Measurements from ENCODE around the gene UGT2A2. TPM values are rescaled to one million over a fixed set of nuclear protein-coding genes. Genes with fewer than 3 reads are reported as not detected.
"Not testable (repeated sequence)": the region's sequence is repeated elsewhere in the genome, so short reads cannot be mapped to it uniquely, and the experiment has no call there.

The UGT2A2 gene
- total RNA-seq: not detected

DNA sequence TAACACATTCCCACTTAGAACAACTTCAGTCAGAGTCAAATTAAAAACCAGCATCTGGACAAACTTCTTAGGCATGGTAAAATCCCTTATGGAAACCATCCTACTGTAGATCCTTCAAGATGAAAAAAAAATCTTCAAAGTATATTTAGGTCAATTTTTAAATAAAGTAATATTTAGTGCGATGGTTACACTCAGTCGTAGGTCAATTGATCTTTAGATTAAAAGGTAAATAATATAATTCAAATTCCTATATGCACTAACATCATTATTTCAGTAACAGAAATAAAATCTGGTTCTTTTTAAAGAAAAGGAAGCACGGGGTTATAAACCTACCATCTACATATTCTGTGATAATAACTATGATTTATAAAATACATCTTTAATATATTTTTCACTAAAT is at the start of gene UGT2A2:
Gene UGT2A2 (minus strand): TSS at position 101 of the 400 bp plus-strand sequence. CDS start 2 bp downstream, at position 99.
- H3K27ac Mint-ChIP-seq: no peak within 1 kb of the TSS
- no peak within 1 kb of the TSS for H3K4me3 Mint-ChIP-seq
- ChIA-PET POLR2A (no interaction called here), CTCF (no interaction called here)
- intact Hi-C loops (cut with micrococcal nuclease): no loop called here
- no peaks in the 10 kb centered on the region for H3K4me1 Mint-ChIP-seq (ENCODE audit: low read depth)
- no peak for DNase-seq
- no peaks in the 10 kb centered on the region for H3K27me3 Mint-ChIP-seq
- no peaks in the 10 kb centered on the region for H3K9me3 Mint-ChIP-seq
- H3K36me3 Mint-ChIP-seq: no peaks in the 10 kb centered on the region

DNA sequence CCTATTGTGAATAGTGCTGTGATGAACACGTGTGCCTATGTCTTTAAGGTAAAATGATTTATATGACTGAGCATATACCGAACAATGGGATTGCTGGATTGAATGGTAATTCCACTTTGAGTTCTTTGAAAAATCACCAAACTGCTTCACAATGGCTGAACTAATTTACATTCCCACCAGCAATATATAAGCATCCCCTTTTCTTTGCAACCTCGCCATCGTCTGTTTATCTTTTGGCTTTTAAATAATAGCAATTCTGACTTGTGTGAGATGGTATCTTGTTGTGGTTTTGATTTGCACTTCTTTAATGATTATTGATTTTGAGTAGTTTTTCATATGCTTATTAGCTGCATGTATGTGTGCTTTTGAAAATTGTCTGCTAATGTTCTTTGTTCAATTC is 45.4 kb upstream of the UGT2A2 start:
- Mint-ChIP-seq H3K27ac (no peak overlapping the region), H3K9me3 (no peaks in the 10 kb centered on the region), H3K36me3 (no peaks in the 10 kb centered on the region), H3K4me1 (ENCODE audit: low read depth) (peaks cover 2% of the 10 kb centered on the region), H3K4me3 (no peak overlapping the region), H3K27me3 (no peaks in the 10 kb centered on the region)
- intact Hi-C loops (cut with micrococcal nuclease): no loop called here
- ChIA-PET CTCF (interaction anchor here (1.2 kb wide), 1 partner anchor 139 kb away, joined by 3 read pairs; no protein-coding TSS in a partner anchor), POLR2A (no interaction called here)
- no peak for DNase-seq

DNA sequence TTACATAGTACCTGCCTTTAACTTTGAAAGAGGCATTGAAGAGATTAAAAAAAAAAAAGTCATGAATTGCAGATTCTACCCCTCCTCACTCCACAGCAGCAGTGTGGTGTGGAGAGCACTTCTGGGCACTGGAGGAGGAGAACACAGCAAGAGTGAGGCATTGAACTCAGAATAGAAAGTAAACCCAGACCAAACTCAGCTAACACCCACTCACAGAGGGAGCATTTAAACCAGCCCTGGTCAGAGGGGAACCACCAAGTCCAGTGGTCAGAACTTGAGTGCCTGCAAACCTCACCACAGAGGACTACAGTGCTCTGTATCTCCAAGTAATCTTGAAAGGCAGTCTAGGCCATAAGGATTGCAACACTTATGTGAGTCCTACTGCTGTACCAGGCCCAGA is 29.2 kb upstream of the UGT2A2 start:
- intact Hi-C loops (cut with micrococcal nuclease): no loop called here
- no peaks in the 10 kb centered on the region for H3K9me3 Mint-ChIP-seq
- POLR2A ChIA-PET: interaction anchor here (0.6 kb wide), 1 partner anchor 387 kb away, joined by 3 read pairs; no protein-coding TSS in a partner anchor
- CTCF ChIA-PET: no interaction called here
- no peak overlapping the region for H3K4me3 Mint-ChIP-seq
- peaks cover 2% of the 10 kb centered on the region for H3K4me1 Mint-ChIP-seq (ENCODE audit: low read depth)
- no peaks in the 10 kb centered on the region for H3K27me3 Mint-ChIP-seq
- H3K27ac Mint-ChIP-seq: no peak overlapping the region
- no peaks in the 10 kb centered on the region for H3K36me3 Mint-ChIP-seq
- no peak for DNase-seq

DNA sequence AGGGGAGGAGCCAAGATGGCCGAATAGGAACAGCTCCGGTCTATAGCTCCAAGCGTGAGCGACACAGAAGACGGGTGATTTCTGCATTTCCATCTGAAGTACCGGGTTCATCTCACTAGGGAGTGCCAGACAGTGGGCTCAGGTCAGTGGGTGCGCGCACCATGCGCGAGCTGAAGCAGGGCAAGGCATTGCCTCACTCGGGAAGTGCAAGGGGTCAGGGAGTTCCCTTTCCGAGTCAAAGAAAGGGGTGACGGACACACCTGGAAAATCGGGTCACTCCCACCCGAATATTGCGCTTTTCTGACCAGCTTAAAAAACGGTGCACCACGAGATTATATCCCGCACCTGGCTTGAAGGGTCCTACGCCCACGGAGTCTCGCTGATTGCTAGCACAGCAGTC is 24.6 kb upstream of the UGT2A2 start:
- CTCF ChIA-PET; H3K27me3 Mint-ChIP-seq; POLR2A ChIA-PET; H3K36me3 Mint-ChIP-seq; intact Hi-C loops (cut with micrococcal nuclease); H3K4me1 Mint-ChIP-seq (ENCODE audit: low read depth); H3K27ac Mint-ChIP-seq; DNase-seq; H3K4me3 Mint-ChIP-seq: not testable (repeated sequence)
- H3K9me3 Mint-ChIP-seq: peaks cover 16% of the 10 kb centered on the region

DNA sequence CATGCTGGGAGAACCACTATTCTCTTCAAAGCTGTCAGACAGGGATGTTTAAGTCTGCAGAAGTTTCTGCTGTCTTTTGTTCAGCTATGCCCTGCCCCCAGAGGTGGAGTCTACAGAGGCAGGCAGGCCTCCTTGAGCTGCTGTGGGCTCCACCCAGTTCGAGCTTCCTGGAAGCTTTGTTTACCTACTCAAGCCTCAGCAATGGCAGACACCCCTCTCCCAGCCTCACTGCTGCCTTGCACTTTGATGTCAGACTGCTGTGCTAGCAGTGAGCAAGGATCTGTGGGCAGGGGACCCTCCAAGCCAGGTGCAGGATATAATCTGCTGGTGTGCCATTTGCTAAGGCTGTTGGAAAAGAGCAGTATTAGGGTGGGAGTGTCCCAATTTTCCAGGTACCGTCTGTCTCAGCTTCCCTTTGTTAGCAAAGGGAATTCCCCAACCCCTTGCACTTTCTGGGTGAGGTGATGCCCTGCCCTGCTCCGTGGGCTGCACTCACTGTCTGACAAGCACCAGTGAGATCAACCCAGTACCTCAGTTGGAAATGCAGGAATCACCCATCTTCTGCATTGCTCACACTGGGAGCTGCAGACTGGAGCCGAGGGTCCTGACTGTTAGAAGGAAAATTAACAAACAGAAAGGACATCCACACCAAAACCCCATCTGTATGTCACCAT is 21.8 kb upstream of the UGT2A2 start:
- H3K36me3 Mint-ChIP-seq; POLR2A ChIA-PET; H3K27me3 Mint-ChIP-seq; H3K4me3 Mint-ChIP-seq; CTCF ChIA-PET; H3K27ac Mint-ChIP-seq; intact Hi-C loops (cut with micrococcal nuclease); H3K4me1 Mint-ChIP-seq (ENCODE audit: low read depth): not testable (repeated sequence)
- H3K9me3 Mint-ChIP-seq: peaks cover 16% of the 10 kb centered on the region
- DNase-seq: peak; percentile 40

DNA sequence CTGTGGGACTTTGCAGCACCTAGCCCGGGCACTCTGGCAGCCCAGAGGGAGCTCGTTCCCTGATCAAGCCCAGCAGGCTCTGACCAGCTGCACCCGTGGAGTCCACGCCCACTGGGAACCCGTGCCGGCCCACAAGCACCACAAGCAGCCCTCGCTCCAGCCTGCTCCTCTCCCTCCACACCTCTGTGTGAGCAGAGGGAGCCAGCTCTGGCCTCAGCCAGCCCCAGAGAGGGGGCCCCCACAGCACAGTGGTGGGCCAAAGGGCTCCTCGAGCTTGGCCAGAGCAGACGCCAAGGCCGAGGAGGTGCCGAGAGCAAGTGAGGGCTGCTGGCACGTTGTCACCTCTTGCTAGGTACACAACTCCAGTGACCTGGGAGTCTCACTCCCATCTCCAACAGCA is 18.7 kb upstream of the UGT2A2 start:
- Mint-ChIP-seq H3K36me3 (no peaks in the 10 kb centered on the region), H3K4me1 (ENCODE audit: low read depth) (peaks cover 9% of the 10 kb centered on the region), H3K27me3 (no peaks in the 10 kb centered on the region), H3K27ac (no peak overlapping the region), H3K4me3 (no peak overlapping the region), H3K9me3 (peaks cover 13% of the 10 kb centered on the region)
- intact Hi-C loops (cut with micrococcal nuclease): no loop called here
- no peak for DNase-seq
- POLR2A ChIA-PET: no interaction called here
- CTCF ChIA-PET: no interaction called here

DNA sequence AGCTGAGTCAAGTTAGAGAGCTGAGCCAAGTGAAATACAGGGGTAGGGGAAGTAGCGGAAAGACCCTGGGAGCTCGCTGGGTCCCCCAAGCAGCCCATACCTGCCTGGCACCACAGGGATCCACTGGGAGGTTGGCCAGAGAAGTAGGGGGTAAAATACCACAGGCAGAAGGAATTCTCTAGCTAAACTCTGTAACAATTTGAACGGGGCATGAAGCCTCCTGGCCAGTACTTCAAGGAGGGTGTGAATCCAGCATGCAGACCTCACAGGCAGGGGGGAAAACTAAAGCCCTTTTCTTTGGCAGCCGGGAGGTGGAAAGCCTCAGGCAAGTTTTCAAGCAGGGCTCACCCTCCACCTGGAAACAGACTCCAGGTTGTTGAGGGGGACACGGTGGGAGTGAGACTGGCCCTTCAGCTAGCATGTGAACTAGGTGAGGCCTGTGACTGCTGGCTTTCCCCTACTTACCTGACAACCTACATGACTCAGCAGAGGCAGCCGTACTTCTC is 17.3 kb upstream of the UGT2A2 start:
- Mint-ChIP-seq H3K9me3 (no peaks in the 10 kb centered on the region), H3K4me1 (ENCODE audit: low read depth) (peaks cover 8% of the 10 kb centered on the region), H3K36me3 (no peaks in the 10 kb centered on the region), H3K27ac (no peak overlapping the region), H3K27me3 (no peaks in the 10 kb centered on the region), H3K4me3 (no peak overlapping the region)
- ChIA-PET CTCF (interaction anchor here (0.6 kb wide), 1 partner anchor 1433 kb away, joined by 3 read pairs; no protein-coding TSS in a partner anchor), POLR2A (no interaction called here)
- DNase-seq: no peak
- intact Hi-C loops (cut with micrococcal nuclease): no loop called here

DNA sequence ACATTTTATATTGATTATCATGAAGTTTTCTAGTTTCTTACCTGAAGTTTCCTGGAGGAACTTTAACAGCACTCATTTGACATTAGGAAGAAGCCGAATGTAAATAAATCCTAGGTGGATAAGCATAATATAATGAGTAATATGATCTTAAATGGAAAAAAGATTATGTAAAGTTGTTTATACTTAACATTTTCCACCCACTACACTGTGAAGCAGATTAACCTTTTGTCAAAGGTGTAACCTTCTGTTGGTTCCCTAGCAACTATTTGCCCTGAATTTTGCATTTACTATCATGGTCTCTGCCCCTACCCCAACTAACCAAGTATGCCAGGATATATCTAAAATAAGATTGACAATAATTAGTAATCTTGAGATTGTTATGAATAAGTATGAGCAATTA is 13.7 kb upstream of the UGT2A2 start, which contains the start of gene UGT2A1:
Gene UGT2A1 (minus strand): TSS at position 101 of the 400 bp plus-strand sequence. CDS start 5,603 bp downstream, outside the sequence.
- ChIA-PET POLR2A (no interaction called here), CTCF (no interaction called here)
- intact Hi-C loops (cut with micrococcal nuclease): no loop called here
- Mint-ChIP-seq H3K36me3 (no peaks in the 10 kb centered on the region), H3K4me3 (no peak within 1 kb of the TSS), H3K9me3 (no peaks in the 10 kb centered on the region), H3K4me1 (ENCODE audit: low read depth) (no peaks in the 10 kb centered on the region), H3K27ac (no peak within 1 kb of the TSS), H3K27me3 (no peaks in the 10 kb centered on the region)
- DNase-seq: no peak

DNA sequence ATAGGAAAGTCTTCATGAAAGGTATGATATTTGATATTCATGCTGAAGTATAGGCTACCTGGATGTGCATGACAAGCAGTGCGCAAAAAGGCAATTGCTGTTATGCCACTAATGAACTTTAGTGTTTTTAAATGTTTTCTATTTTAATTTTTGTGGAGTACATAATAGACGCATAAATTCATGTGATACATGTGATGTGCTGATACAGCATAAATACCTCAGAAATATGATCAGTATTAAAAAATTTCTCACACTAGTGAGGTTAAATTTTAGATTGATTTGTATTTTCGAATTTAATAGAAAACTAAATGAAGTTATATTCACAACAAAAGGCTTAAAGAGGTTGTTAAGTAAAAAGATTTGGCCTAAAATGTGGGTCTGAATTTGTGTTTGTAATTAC is 11.4 kb upstream of the UGT2A2 start:
- Mint-ChIP-seq H3K9me3 (no peaks in the 10 kb centered on the region), H3K4me1 (ENCODE audit: low read depth) (no peaks in the 10 kb centered on the region), H3K27me3 (no peaks in the 10 kb centered on the region), H3K36me3 (no peaks in the 10 kb centered on the region), H3K4me3 (no peak overlapping the region), H3K27ac (no peak overlapping the region)
- no peak for DNase-seq
- POLR2A ChIA-PET: no interaction called here
- intact Hi-C loops (cut with micrococcal nuclease): no loop called here
- CTCF ChIA-PET: no interaction called here

DNA sequence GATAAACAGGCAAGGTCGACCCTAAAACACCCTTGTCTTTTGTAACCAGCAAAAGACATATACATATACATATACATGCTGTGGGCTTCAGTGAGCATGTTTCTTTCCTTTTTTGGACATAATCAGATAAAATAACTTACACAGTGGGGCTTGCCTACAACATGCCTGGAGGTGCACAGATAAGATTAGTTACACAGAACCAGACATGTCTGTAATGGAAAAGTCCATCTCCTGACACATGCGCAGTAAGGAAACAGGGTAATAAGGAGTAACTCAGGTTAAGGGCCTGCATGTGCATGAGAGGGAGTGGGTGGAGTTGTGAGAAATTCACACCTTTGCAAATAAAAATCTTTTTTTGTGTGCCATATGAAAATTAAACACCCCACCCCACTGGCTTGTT is 10.2 kb upstream of the UGT2A2 start:
- Mint-ChIP-seq H3K4me3 (no peak overlapping the region), H3K9me3 (no peaks in the 10 kb centered on the region), H3K4me1 (ENCODE audit: low read depth) (no peaks in the 10 kb centered on the region), H3K27ac (no peak overlapping the region), H3K36me3 (no peaks in the 10 kb centered on the region), H3K27me3 (no peaks in the 10 kb centered on the region)
- CTCF ChIA-PET: no interaction called here
- POLR2A ChIA-PET: no interaction called here
- no peak for DNase-seq
- intact Hi-C loops (cut with micrococcal nuclease): no loop called here

DNA sequence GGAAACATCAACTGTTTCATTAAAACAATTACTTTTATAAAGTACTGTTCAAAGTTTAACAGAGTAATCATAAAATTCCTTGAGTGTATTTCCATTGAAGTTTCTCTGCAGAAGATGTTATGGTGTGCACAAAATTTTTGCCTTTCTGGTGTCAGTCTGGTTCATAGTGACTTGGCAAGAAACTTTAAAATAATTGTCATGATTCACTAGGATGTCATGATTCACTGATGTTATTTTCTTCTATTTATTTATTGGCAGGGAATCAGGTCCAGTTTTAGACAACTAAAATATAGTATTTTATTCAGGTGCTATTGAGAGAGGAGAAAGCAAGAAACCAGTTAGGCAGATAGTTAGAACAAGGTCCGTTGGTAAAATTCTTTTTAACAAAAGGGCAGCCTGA is 9.8 kb upstream of the UGT2A2 start:
- no peaks in the 10 kb centered on the region for H3K9me3 Mint-ChIP-seq
- H3K4me1 Mint-ChIP-seq (ENCODE audit: low read depth): no peaks in the 10 kb centered on the region
- H3K27ac Mint-ChIP-seq: no peak overlapping the region
- POLR2A ChIA-PET: no interaction called here
- no peak overlapping the region for H3K4me3 Mint-ChIP-seq
- CTCF ChIA-PET: no interaction called here
- no peaks in the 10 kb centered on the region for H3K27me3 Mint-ChIP-seq
- no peak for DNase-seq
- intact Hi-C loops (cut with micrococcal nuclease): no loop called here
- no peaks in the 10 kb centered on the region for H3K36me3 Mint-ChIP-seq

DNA sequence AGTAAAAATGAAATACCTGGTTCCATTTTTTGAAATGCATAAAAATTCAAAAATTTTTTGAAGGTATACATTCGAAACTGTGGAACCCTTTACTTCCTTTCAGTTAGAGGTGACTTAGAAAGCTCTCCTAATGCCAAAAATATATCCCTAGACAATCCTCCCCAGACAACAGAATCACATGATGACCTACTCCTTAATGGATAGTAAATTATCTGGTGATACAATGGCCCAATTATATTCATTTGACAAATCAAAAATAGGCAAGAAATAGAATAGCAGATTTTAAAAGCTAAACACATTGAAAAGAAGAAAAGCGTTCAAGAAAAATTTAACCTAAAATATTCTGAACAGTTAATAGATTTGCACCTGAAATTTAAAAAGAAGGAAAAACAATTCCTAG is 3.5 kb upstream of the UGT2A2 start:
- Mint-ChIP-seq H3K27me3 (no peaks in the 10 kb centered on the region), H3K27ac (no peak overlapping the region), H3K36me3 (no peaks in the 10 kb centered on the region), H3K4me1 (ENCODE audit: low read depth) (no peaks in the 10 kb centered on the region), H3K4me3 (no peak overlapping the region), H3K9me3 (no peaks in the 10 kb centered on the region)
- intact Hi-C loops (cut with micrococcal nuclease): no loop called here
- ChIA-PET CTCF (no interaction called here), POLR2A (no interaction called here)
- no peak for DNase-seq

DNA sequence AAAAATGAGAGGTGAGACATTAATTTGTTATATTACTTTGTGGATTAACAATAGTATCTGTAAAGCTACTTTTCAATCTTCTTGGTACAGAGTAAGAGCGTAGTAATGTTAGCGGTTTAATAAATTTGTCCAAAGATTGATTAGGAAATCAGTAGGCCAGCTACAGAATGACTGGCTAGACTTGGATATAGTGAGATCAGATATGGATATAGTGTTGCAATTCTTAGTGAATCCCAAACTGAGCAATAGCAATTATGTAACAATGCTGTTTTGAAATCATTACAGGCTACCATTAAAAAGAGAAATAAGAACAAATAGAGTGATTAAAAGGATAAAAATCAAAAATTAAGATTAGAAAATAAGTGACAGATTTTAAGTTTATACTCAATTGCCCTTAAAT is 847 bp upstream of the UGT2A2 start:
- no peaks in the 10 kb centered on the region for H3K4me1 Mint-ChIP-seq (ENCODE audit: low read depth)
- CTCF ChIA-PET: no interaction called here
- no peaks in the 10 kb centered on the region for H3K27me3 Mint-ChIP-seq
- no peaks in the 10 kb centered on the region for H3K36me3 Mint-ChIP-seq
- no peak overlapping the region for H3K4me3 Mint-ChIP-seq
- DNase-seq: no peak
- H3K27ac Mint-ChIP-seq: no peak overlapping the region
- H3K9me3 Mint-ChIP-seq: no peaks in the 10 kb centered on the region
- intact Hi-C loops (cut with micrococcal nuclease): no loop called here
- POLR2A ChIA-PET: no interaction called here
